ENCODE measurements around the gene RLN2.

RLN2 gene

DNA sequence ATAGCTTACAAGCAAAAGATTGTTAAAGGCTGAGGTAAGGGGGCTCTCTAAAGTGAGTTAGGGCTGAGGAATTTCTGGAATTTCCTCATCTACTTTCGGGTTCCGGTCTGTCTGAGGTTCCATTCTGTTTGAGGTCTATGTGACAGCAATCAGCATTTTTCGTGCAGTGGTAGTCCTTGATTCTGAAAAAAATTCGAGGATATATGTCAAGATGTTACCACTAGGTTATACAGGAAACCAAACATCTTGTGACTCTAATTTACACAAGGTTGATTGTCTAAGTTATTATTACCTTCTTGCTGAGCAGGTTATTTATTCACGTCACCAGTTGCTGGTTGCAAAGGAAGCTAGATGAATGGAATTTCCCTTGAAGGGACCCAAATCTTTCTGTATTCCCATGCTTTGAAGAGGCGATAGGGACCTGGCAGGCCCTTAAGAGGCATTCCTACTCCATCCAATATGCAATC, 35.2 kb downstream of the RLN2 start:
- no peak for DNase-seq

DNA sequence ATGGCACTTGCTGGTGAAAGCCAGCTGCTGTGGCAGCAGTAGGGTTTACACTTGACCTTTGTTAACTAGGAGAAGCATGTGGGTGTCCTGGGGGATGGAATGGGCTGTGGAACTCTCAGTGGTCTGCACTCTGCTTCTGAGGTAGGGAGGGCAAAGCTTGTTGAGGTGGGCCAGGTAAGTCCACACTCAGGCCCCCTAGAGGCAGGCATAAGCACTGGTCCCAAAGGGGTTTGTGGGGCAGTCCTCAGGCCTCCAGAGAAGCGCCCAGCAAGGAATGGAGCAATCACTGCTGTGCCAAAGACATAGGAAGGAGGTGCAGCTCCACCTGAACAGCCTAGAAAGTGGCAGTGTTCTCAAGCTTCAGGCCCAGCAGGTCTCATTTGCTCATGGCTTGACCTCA, 38.6 kb downstream of the RLN2 start:
- DNase-seq, result no peak

DNA sequence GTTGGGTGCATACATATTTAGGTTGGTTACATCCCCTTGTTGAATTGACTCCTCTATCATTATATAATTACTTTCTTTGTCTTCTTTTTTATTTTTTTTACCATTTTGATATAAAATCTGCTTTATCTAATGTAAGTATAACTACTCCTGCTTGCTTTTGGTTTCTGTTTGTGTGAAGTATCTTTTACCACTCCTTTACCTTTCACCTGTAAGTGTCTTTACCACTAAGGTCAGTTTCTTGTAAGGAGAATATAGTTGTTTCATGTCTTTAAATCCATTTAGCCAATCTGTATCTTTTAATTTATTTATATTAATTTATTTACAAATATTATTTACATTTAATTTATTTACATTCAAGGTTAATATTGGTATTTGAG, 40.3 kb downstream of the RLN2 start:
- DNase-seq, result no peak

- no peak for DNase-seq
Measured at GRCh38 chr9:5263351-5264218, 40.9 kb downstream of the RLN2 start.
